Activated CD8-positive, alpha-beta memory T cell treated with anti-CD3 and anti-CD28 coated beads for 48 hours (primary cell): ENCODE results near the gene IGSF3.
"Not testable (repeated sequence)": the region's sequence is repeated elsewhere in the genome, so short reads cannot be mapped to it uniquely, and the experiment has no call there.

Experiments used
- DNase-seq, 3 experiments: peaks; one replicate each; pipeline ENCODE4 v3.0.0-alpha.2; 2020; ENCODE audit warnings: low read depth in 2 of 3, low spot score in 2 of 3

The IGSF3 gene

DNA sequence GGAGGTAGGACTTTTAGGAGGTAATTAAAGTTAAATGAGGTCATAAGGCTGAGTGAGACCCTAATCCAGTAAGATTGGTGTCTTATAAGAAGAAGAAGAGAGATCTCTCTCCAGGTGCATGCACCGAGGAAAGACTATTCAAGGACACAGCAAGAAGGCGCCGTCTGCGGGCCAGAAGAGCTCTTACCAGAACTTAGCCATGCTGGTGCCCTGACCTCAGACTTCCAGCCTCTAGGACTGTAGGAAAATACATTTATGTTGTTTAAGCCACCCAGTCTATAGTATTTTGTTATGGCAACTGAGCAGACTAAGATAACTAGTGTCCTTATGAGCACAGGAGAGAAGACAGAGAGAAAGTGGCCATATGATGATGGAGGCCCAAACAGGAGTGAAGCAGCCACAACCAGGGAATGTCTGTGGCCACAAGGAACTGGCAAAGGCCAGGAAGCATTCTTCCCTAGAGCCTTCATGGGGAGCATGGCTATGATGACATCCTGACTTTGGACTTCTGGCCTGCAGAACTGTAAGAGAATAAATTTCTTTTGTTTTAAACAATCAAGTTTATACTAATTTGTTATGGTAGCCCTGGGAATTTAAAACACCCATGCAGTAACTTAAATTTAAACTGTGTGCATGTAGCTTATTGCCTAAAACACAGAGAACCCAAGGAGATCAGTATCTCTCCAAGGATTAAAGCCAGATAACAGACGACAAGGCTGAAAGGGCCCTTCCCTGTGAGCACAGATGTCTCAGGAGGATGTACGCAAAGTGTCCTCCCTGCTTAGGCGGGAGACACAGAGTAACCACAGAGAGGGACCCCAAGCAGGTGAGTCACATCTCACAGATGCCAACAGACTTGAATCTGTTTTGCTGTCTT, 86.8 kb downstream of the IGSF3 start:
- no peak for DNase-seq

- no peak for DNase-seq
Measured at GRCh38 chr1:116579259-116579875, 88.2 kb downstream of the IGSF3 start.

- no peak for DNase-seq
Measured at GRCh38 chr1:116578581-116578980, 89.0 kb downstream of the IGSF3 start.

GRCh38 chr1:116577759-116578314, 89.7 kb downstream of the IGSF3 start:
- no peak for DNase-seq

DNA sequence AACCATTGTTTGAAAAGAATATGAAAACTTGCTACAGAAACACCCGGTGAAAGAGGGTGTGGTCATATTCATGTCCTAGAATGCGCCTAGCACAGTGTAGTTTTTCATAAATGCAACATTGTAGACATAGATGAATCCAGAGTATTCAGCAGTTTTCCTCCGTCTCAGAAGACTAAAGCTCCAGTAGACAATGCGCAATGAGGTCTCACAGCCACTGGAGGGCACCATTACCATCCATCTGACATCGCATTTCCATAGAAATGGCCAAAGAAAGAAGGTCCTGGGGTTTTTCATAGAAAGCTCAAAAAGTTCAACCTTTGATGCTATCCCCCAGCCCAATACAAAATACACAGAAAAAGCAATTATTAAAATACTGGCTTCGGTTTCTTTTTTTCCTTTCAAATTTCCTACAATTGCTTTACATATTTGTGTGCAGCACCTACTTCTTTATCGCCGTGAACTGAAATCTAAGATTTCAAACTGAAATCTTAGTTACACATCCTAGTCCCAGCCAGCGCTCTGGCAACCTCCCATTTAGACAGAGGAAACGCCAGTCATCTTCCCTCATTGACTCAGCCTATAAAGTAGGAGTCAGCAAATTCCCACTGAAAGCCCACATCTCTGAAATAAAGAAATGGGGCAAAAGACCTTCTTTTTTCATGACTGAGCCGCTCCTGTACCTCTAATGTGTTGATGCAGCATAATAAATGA, 92.8 kb downstream of the IGSF3 start:
- no peak for DNase-seq

GRCh38 chr1:116573431-116574095, 94.0 kb downstream of the IGSF3 start:
- no peak for DNase-seq

DNA sequence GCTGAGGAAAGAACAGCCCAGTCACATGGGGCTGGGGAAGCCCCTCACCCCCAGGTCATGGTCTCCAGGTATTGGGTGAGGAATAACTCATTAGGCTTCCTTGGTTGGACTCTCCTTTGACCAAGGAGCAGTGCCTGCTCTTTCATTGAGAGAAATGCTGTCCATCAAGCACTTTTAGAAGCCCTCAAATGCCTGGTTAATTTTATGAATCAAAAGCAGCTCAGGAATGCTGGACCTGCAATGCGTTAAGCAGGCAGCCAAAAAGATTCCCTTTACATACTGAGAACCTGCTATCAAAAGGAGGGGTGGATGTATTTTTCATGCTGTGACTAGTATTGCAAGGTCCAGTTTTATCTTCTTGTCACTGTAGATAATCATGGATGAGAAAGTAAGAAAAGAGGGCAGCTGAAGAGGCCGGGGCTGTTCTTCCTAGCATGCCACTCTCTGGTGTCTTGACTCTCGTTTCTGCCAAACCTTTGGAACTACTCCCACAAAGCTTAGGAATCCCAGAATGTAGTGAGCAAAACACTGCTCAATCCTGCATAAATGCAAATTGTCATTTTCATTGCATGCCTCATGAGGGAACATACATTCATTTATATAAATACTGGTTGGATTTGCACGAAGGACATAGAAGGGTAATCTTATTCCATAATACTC, 94.6 kb downstream of the IGSF3 start:
- DNase-seq, result no peak

DNA sequence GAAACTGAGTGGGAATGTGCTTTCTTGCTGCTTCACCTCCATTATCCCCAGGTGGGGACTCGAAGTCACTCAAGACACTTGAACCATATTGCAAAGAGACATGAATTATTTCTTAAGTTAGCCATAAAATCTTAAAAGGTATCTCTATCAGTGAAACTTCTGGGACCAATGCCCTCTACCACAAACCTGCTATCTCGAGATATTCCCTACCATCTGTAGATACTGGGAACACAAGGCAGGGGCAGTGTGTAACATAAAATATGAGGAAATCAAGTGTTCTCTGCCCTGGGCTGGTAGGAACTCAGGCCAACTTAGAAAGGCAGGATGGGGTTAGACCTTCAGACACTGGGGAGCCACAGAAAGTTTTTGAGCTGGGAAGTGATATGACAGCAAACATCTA, 95.4 kb downstream of the IGSF3 start:
- no peak for DNase-seq

- DNase-seq, result no peak
Measured at GRCh38 chr1:116571215-116571919, 96.2 kb downstream of the IGSF3 start.

DNA sequence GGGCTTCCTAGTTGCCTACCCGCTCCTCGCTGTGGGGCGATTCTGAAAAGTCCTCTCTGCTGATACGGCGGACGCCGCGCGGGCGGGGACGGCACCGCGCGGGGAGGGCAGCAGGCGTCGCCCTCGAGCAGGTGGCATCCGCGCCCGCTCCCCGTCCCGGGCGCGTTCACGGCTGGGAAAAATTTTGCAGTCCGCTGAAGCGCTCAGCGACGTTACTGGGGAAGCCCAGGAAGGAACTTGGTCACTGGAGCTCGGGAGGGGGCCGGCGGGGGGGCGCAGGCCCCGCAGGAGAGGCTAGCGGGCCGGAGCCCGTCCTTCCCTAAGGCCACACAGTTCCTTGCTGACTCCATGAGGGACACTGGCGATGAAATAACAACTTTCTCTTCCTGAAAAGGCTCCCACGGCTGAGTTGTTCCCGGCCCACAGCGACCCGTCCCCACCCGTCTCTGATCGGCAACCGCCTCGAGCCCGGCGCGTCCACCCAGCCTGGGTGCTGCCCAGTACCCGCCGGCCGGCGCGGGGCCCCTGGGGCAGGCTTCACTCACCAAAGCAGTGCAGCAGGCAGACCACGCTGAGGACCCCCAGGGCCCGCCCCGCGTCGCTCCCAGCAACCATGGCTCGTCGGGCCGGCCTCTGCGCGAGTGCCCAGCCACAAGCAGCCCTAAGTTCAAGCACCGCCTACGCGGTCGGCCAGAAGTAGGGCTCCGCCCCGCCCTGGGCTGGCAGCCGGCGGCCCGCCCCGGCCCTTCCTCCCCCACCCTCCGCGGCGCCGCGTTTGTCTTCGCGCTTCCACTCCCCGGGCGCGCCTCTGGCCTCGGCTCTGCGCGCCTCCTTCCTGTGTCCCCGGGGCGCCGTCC, 96.9 kb downstream of the IGSF3 start, which contains the start of gene CD58:
Gene CD58 (minus strand): TSS at position 669 of the 857 bp plus-strand sequence. CDS start 54 bp downstream, at position 615.
- DNase-seq, result peak; percentile 67 to 81 (median 76)

DNA sequence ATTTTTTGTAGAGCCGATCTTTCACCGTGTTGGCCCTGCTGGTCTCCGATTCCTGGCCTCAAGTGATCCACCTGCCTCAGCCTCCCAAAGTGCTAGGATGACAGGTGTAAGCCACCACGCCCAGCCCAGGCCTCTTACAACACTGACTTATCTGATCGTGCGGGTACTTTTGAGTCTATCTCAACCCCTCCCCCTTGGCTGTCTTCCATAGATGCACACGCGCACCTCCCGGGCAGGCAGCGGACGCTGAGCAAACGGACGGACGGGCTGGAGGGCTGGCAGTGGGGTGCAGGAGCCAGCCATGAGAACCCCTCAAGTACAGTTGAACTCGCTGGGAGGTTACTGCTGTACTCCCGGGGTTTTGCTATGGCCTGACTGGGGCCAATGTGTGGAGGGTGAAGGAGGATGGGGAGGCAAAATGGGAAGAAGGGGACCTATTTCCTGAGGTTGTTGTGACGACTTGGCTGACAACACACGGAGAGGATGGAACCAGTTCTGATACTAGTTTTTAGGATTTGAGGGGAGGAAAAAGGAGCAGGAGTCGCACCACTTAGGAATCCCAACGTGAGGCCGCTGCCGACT, 97.7 kb downstream of the IGSF3 start:
- DNase-seq, result no peak

DNA sequence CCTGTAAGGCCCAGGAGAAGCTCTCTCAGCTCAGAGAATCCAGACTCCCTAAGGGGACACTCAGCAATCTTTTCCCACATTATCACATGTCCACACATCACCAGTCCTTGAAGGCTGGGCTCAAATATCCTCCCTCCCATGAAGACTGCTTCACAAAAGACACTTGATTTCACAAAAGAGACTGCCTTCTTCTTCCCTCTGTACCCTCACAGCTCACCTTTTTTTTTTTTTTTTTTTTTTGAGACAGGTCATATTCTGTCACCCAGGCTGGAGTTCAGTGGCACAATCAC, 98.2 kb downstream of the IGSF3 start:
- no peak for DNase-seq

- DNase-seq, result no peak
Measured at GRCh38 chr1:116568662-116569380, 98.7 kb downstream of the IGSF3 start.

- no peak for DNase-seq
Measured at GRCh38 chr1:116567790-116568661, 99.5 kb downstream of the IGSF3 start.

DNA sequence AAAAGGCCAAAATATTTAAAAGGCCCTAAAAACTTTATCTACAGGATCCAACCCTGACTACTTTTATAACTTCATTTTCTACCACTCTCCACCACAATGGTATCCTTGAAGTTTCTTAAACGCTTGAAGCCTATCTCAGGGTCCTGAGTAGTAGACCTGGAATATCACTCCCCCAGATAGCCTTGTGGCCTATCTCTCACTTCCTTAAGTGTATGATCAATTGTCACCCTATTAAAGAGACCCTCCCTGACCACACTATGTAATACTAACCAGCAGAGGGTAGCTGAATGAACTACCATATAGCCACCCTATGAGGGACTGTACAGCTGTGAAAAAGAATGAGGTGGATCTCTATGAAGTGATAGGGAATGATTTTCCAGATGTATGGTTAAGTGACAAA, 102.3 kb downstream of the IGSF3 start:
- no peak for DNase-seq

GRCh38 chr1:116564426-116564825, 103.1 kb downstream of the IGSF3 start:
- DNase-seq, result no peak

GRCh38 chr1:116562465-116562864, 105.1 kb downstream of the IGSF3 start:
- DNase-seq, result not testable (repeated sequence)
